HEK293 (cell line): ENCODE data around the gene DNMT1.

Experiments
- CTCF ChIA-PET: fragments of 350-600 bp; formaldehyde crosslinking; extraction: SDS; loops from one replicate; lab custom pipeline; 2021; ENCODE audit warnings: antibody characterized with exemption; lab: Yijun Ruan, JAX
- POLR2A ChIA-PET: fragments of 300-600 bp; formaldehyde crosslinking; extraction: SDS; loops from one replicate; lab custom pipeline; 2020; ENCODE audit warnings: antibody characterized with exemption, inconsistent platforms; lab: Yijun Ruan, JAX
- H3K27ac ChIP-seq: fragments of 200-500 bp; sonication (Bioruptor generic); 2 replicates; pipeline ENCODE4 v1.5.1; 2014; ENCODE audit warnings: low read depth, low read length, control low read depth, inconsistent platforms; ENCODE audit errors: extremely low read depth
- H3K36me3 ChIP-seq, 2 experiments: fragments of 200-500 bp in 1 of 2; sonication (Bioruptor generic) in 1 of 2; 1 replicate in 1 of 2; 2 replicates in 1 of 2; pipeline ENCODE4 v1.5.1; 2014 to 2017; ENCODE audit warnings: inconsistent platforms in 2 of 2, low read length in 2 of 2; ENCODE audit not compliant: control insufficient read depth in 2 of 2, insufficient read depth in 1 of 2
- H3K4me1 ChIP-seq: fragments of 200-500 bp; sonication (Bioruptor generic); 2 replicates; pipeline ENCODE4 v1.5.1; 2014; ENCODE audit warnings: mild to moderate bottlenecking, low read length, inconsistent platforms; ENCODE audit not compliant: control insufficient read depth, insufficient read depth
- H3K4me3 ChIP-seq: 2 replicates; pipeline ENCODE4 v1.5.1; 2011; ENCODE audit warnings: low read depth, mild to moderate bottlenecking, control low read depth, low read length, moderate library complexity
- H3K9me3 ChIP-seq: fragments of 200-500 bp; sonication (Bioruptor generic); 2 replicates; pipeline ENCODE4 v1.5.1; 2014; ENCODE audit warnings: low read depth, low read length, inconsistent platforms; ENCODE audit not compliant: control insufficient read depth, insufficient read depth
- CTCF ChIP-seq: fragments of 450-650 bp; formaldehyde crosslinking; IDR thresholded peaks from 2 replicates; pipeline ENCODE4 v1.5.1; 2016; ENCODE audit warnings: missing biosample characterization, missing genetic modification characterization
- HOXC10 ChIP-seq: sonication (generic); formaldehyde crosslinking; IDR thresholded peaks from 2 replicates; pipeline ENCODE4 v1.8.1; 2023; ENCODE audit warnings: mild to moderate bottlenecking, missing genetic modification reagents
- KLF17 ChIP-seq: fragments of 450-650 bp; formaldehyde crosslinking; IDR thresholded peaks from 2 replicates; pipeline ENCODE4 v1.5.1; 2016; ENCODE audit warnings: missing biosample characterization, missing genetic modification characterization
- REST ChIP-seq: fragments of 450-650 bp; formaldehyde crosslinking; IDR thresholded peaks from 2 replicates; pipeline ENCODE4 v1.5.1; 2016; ENCODE audit warnings: missing biosample characterization, missing genetic modification characterization
- TCF7L2 ChIP-seq: IDR thresholded peaks from 2 replicates; pipeline ENCODE4 v1.6.1; 2011; ENCODE audit warnings: low read depth, mild to moderate bottlenecking, inconsistent platforms, low read length, moderate library complexity, borderline replicate concordance
- WT1 ChIP-seq: fragments of 450-650 bp; formaldehyde crosslinking; IDR thresholded peaks from 2 replicates; pipeline ENCODE4 v1.5.1; 2016; ENCODE audit warnings: missing biosample characterization, missing genetic modification characterization
- ZBTB1 ChIP-seq: fragments of 450-650 bp; formaldehyde crosslinking; IDR thresholded peaks from 2 replicates; pipeline ENCODE4 v1.5.1; 2016; ENCODE audit warnings: missing biosample characterization, missing genetic modification characterization
- ZBTB17 ChIP-seq: fragments of 450-650 bp; formaldehyde crosslinking; IDR thresholded peaks from 2 replicates; pipeline ENCODE4 v1.5.1; 2016; ENCODE audit warnings: missing biosample characterization, missing genetic modification characterization
- ZBTB44 ChIP-seq: fragments of 450-650 bp; IDR thresholded peaks from 2 replicates; pipeline ENCODE4 v1.5.1; 2018; ENCODE audit warnings: missing biosample characterization, mild to moderate bottlenecking, missing genetic modification characterization
- ZIC2 ChIP-seq: fragments of 450-650 bp; formaldehyde crosslinking; IDR thresholded peaks from 2 replicates; pipeline ENCODE4 v1.5.1; 2016; ENCODE audit warnings: missing biosample characterization, missing genetic modification characterization
- ZNF223 ChIP-seq: fragments of 450-650 bp; formaldehyde crosslinking; IDR thresholded peaks from 2 replicates; pipeline ENCODE4 v1.5.1; 2016; ENCODE audit warnings: missing biosample characterization, missing genetic modification characterization
- ZNF248 ChIP-seq: fragments of 450-650 bp; formaldehyde crosslinking; IDR thresholded peaks from 2 replicates; pipeline ENCODE4 v1.5.1; 2017; ENCODE audit warnings: missing biosample characterization, missing genetic modification characterization
- ZNF350 ChIP-seq: fragments of 450-650 bp; formaldehyde crosslinking; IDR thresholded peaks from 2 replicates; pipeline ENCODE4 v1.5.0; 2017; ENCODE audit warnings: missing biosample characterization, mild to moderate bottlenecking, missing genetic modification characterization
- ZNF404 ChIP-seq: fragments of 450-650 bp; formaldehyde crosslinking; IDR thresholded peaks from 2 replicates; pipeline ENCODE4 v1.5.1; 2017; ENCODE audit warnings: missing biosample characterization, missing genetic modification characterization
- ZNF501 ChIP-seq: fragments of 450-650 bp; formaldehyde crosslinking; IDR thresholded peaks from 2 replicates; pipeline ENCODE4 v1.5.1; 2016; ENCODE audit warnings: missing biosample characterization, missing genetic modification characterization
- ZNF521 ChIP-seq: fragments of 450-650 bp; formaldehyde crosslinking; IDR thresholded peaks from 2 replicates; pipeline ENCODE4 v1.5.1; 2017; ENCODE audit warnings: missing biosample characterization, mild to moderate bottlenecking, missing genetic modification characterization
- ZNF571 ChIP-seq: fragments of 450-650 bp; formaldehyde crosslinking; IDR thresholded peaks from 2 replicates; pipeline ENCODE4 v1.5.0; 2017; ENCODE audit warnings: missing biosample characterization, missing genetic modification characterization
- ZNF654 ChIP-seq: fragments of 450-650 bp; formaldehyde crosslinking; IDR thresholded peaks from 2 replicates; pipeline ENCODE4 v1.5.1; 2016; ENCODE audit warnings: low read depth, missing biosample characterization, missing genetic modification characterization
- ZNF658 ChIP-seq: fragments of 450-650 bp; formaldehyde crosslinking; IDR thresholded peaks from 2 replicates; pipeline ENCODE4; 2016; ENCODE audit warnings: missing biosample characterization, missing genetic modification characterization
- ZNF692 ChIP-seq: fragments of 450-650 bp; formaldehyde crosslinking; IDR thresholded peaks from 2 replicates; pipeline ENCODE4 v1.5.1; 2016; ENCODE audit warnings: missing biosample characterization, missing genetic modification characterization
- ZSCAN23 ChIP-seq: fragments of 450-650 bp; formaldehyde crosslinking; IDR thresholded peaks from 2 replicates; pipeline ENCODE4 v1.5.1; 2016; ENCODE audit warnings: missing biosample characterization, missing genetic modification characterization
- ZSCAN4 ChIP-seq: fragments of 450-650 bp; formaldehyde crosslinking; IDR thresholded peaks from 2 replicates; pipeline ENCODE4 v1.5.1; 2017; ENCODE audit warnings: missing biosample characterization, missing genetic modification characterization
- ZSCAN5A ChIP-seq: fragments of 450-650 bp; formaldehyde crosslinking; IDR thresholded peaks from 2 replicates; pipeline ENCODE4 v1.5.1; 2016; ENCODE audit warnings: missing biosample characterization, missing genetic modification characterization

The DNMT1 gene

GRCh38 chr19:10230861-10231611 lies 36.3 kb upstream of the DNMT1 start, which contains the start of gene S1PR2:
TSS of gene S1PR2 (minus strand) at chr19:10231331. CDS start at chr19:10224905, 6,426 bp downstream.
- H3K4me3 ChIP-seq, result peak within 1 kb of the TSS; percentile 78
- peak within 1 kb of the TSS; percentile 74; the same call in 1 of the 2 replicates for H3K27ac ChIP-seq
- no peaks in the 10 kb centered on the region for H3K9me3 ChIP-seq
- CTCF ChIA-PET, result interaction anchor here (0.7 kb wide), 1 partner anchor 9 kb away, joined by 3 read pairs; no protein-coding TSS in a partner anchor
- POLR2A ChIA-PET, result interaction anchor here (0.6 to 1.4 kb wide), 7 partner anchors 8 to 404 kb away, joined by 3 to 5 read pairs (median 3); partner anchors contain the start of genes DNMT1, MRPL4 and UBL5
- no peaks in the 10 kb centered on the region for H3K4me1 ChIP-seq
- no peaks in the 10 kb centered on the region for H3K36me3 ChIP-seq
- TF ChIP-seq ZNF654 (tag by site-specific recombination) (no peak), ZNF692 (tag by site-specific recombination) (0 out of 2 replicates have a peak, but pooled peaks have one; percentile 39), ZBTB17 (no peak), ZSCAN4 (no peak), ZNF404 (tag by site-specific recombination) (no peak), KLF17 (tag by site-specific recombination) (no peak), ZNF658 (tag by site-specific recombination) (no peak), ZNF223 (no peak), TCF7L2 (no peak), ZSCAN23 (no peak), ZNF521 (no peak), ZNF571 (tag by site-specific recombination) (no peak), ZNF501 (tag by site-specific recombination) (no peak), ZBTB1 (tag by site-specific recombination) (no peak), HOXC10 (CRISPR knock-in tag) (no peak), REST (tag by site-specific recombination) (no peak), ZIC2 (tag by site-specific recombination) (0 out of 2 replicates have a peak, but pooled peaks have one; percentile 31), ZNF248 (tag by site-specific recombination) (no peak), ZBTB44 (tag by site-specific recombination) (peak; percentile 24; the same call in 1 of the 2 replicates), WT1 (tag by site-specific recombination) (no peak), ZNF350 (no peak), ZSCAN5A (tag by site-specific recombination) (no peak), CTCF (tag by site-specific recombination) (no peak)
